SK-N-SH (cell line): ENCODE results near the gene TMED3.

ENCODE experiments used
- CTCF ChIP-seq: fragments of 200-600 bp; sonication (generic); IDR thresholded peaks from 2 replicates; pipeline ENCODE4 v1.6.1; 2017; ENCODE audit warnings: antibody characterized with exemption, mild to moderate bottlenecking, moderate library complexity
- FOXM1 ChIP-seq: IDR thresholded peaks from 2 replicates; pipeline ENCODE4 v1.4.0; 2012; ENCODE audit warnings: low read depth, mild to moderate bottlenecking
- GABPA ChIP-seq: IDR thresholded peaks from 2 replicates; pipeline ENCODE4 v1.4.0; 2012; ENCODE audit warnings: low read depth, mild to moderate bottlenecking
- NFIC ChIP-seq: IDR thresholded peaks from 2 replicates; pipeline ENCODE4 v1.4.0; 2012; ENCODE audit warnings: borderline replicate concordance
- POLR2AphosphoS5 ChIP-seq: IDR thresholded peaks from 2 replicates; pipeline ENCODE4 v1.6.1; 2012; ENCODE audit warnings: low read depth, low read length
- RAD21 ChIP-seq: IDR thresholded peaks from 2 replicates; pipeline ENCODE4 v1.6.1; 2012; ENCODE audit warnings: mild to moderate bottlenecking, low read length
- SMC3 ChIP-seq: IDR thresholded peaks from 2 replicates; pipeline ENCODE4 v1.6.1; 2012; ENCODE audit warnings: low read depth, low read length, improper control_type of control experiment
- USF1 ChIP-seq: IDR thresholded peaks from 2 replicates; pipeline ENCODE4 v1.4.0; 2012; ENCODE audit warnings: low read depth, borderline replicate concordance

- TF ChIP-seq CTCF: no peak
- no peak for TF ChIP-seq GABPA
- no peak for TF ChIP-seq POLR2AphosphoS5
- TF ChIP-seq RAD21: no peak
- no peak for TF ChIP-seq NFIC
- TF ChIP-seq USF1: no peak
- no peak for TF ChIP-seq FOXM1
- TF ChIP-seq SMC3: no peak
Observed at GRCh38 chr15:79315623-79316328, 4.9 kb downstream of the TMED3 start.
